GM23248 (cell line): ENCODE results near the gene ST6GALNAC4.

Source experiments
- EZH2 ChIP-seq: fragments of 200-600 bp; sonication (generic); IDR thresholded peaks from 2 replicates; pipeline ENCODE4 v1.6.1; 2018; ENCODE audit warnings: antibody characterized with exemption, mild to moderate bottlenecking; ENCODE audit not compliant: insufficient read depth, poor library complexity, severe bottlenecking
- EZH2phosphoT487 ChIP-seq: fragments of 200-600 bp; sonication (generic); IDR thresholded peaks from 2 replicates; pipeline ENCODE4 v1.6.1; 2018; ENCODE audit warnings: antibody characterized with exemption, moderate library complexity, mild to moderate bottlenecking, low read depth; ENCODE audit not compliant: insufficient read depth

DNA sequence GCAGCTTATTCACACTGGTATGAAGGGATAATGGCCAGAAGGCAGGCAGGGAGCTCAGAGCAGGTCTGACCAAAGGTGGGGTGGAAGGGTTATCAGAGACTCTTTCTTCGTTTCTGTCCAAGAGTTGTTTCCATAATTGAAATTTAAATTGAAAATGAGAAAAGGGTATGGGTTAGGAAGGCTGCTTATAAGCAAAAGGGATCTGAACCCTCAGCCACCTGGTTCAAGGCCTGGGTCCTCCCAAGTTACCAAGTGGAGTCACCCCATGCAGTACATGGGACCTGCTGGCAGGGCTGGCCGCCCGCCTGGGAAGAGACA is 46.2 kb upstream of the ST6GALNAC4 start:
- no peak for TF ChIP-seq EZH2
- TF ChIP-seq EZH2phosphoT487, result no peak
